Activated CD4-positive, alpha-beta T cell treated with anti-CD3 and anti-CD28 coated beads for 4 hours (primary cell): ENCODE results near the gene KDM7A.

ENCODE experiments used
- DNase-seq, 2 donors: peaks; one replicate each; pipeline ENCODE4 v3.0.0-alpha.2; 2020

Gene KDM7A

DNA sequence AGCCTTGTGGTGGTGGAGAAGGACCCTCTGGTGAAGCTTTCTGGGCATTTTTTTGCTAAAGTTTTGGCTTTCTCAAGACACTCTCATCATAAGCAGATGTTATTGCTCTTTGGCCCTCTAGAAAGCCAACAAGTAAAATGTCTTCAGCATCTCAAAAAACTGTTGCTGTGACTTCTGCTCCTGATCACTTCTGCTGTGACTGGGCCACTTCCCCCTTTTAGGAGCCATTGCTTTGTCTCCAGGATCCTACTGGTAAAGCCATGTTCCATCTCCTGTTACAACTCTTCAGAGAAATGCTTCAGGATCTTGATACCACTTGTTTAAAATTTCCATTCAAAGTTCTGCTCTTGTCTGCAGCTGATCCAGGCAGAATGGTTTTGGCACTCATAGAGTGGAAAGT lies 125.0 kb downstream of the KDM7A start:
- no peak for DNase-seq

GRCh38 chr7:140050100-140050499 lies 126.7 kb downstream of the KDM7A start:
- no peak for DNase-seq

DNA sequence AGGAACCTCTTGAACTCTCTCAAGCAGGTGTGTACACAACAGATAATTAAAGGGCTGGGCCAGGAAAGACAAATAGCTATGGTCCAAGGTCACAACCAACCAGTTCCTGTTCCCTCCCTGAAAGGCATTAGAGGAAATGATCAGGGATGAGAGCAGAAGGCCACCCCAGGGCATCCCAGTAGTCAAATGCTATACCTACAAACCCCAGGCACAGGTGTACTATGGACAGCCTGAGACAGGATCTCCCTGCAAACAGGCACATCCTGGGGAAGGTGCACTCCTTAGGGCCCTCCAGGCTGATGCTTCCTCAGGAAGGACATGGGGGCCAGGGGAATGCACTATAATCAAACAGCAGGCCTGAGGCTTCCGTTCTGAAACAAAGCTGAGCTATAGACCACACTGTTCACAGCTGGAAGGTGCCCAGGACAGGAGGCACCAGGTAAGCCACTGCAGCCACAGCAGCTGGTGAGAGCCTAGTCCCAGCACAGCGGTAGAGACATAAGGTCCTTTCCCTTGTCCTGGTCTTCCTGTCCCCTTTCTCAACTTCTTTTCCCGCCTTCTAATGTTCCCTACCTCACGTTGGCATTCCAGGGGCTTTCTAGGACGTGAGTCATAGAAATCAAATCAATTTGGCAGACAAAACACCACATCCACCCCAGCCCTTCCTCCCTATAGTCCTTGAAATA lies 127.3 kb downstream of the KDM7A start:
- no peak for DNase-seq

DNA sequence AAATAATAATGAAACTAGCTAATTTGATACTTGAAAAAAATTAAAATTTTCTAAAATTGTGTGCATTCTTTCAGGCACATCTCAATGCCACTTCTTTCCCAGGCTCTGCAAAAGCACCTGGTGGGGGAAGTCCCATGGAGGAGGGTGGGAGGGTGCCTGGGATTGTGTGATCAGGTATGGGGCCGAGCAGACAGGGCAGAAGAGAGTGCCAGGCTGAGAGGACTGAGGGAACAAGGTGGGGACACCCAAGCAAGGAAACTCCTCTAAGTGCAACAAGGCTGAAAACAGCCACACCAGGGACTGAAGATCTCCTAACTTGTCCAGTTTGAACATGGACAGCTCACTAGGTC lies 127.8 kb downstream of the KDM7A start:
- DNase-seq, result no peak

DNA sequence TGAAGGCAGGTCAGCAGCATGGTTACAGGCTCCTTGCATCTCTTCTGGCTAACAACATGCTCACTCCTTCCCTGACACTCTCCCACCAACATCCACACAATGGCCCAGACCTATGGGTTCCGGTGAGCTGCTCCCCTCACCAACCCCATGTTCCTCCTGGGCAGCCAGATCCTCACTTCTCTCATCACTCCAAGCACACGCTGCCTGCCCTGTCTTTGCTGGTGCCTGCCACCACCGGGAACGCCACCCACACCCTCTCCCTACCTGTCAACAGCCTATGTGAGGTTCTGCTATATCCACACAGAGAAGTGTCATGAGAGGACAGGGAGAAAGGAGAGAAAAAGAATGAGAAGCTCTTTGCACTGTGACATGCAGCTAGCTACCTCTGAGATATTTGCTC lies 128.6 kb downstream of the KDM7A start:
- DNase-seq, result no peak

DNA sequence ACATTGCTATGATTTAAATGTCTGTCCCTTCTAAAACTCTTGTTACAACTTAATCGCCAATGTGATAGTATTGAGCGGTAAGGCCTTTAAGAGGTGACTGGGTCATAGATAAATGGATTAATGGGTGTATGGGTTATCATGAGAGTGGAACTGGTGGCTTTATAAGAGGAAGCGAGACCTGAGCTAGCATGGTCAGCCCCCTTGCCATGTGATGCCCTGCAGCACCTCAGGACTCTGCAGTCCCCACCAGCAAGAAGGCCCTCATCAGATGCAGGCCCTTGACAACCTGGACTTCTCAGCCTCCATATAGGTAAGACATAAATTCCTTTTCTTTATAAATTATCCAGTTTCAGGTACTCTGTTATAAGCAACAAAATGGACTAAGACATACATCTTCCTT lies 129.6 kb downstream of the KDM7A start:
- DNase-seq, result no peak

GRCh38 chr7:140045697-140046096 lies 131.1 kb downstream of the KDM7A start:
- no peak for DNase-seq

DNA sequence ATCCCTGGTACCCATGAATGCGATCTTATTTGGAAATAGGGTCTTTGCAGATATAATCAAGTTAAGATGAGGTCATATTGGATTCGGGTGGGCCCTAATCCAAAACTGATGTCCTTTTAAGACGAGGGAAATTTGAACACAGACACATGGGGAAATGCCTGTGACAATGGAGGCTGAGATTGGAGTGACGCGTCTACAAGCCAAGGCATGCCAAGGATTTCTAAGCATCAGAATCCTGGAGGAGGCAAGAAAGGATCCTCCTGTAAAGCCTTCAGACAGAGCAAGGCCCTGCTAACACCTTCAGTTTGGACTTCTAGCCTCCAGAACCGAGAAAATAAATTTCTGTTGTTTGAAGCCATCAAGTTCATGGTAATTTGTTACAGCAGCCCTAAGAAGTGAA lies 132.5 kb downstream of the KDM7A start:
- DNase-seq, result no peak

GRCh38 chr7:140042386-140042670 lies 134.5 kb downstream of the KDM7A start:
- no peak for DNase-seq

GRCh38 chr7:140041659-140042385 lies 135.0 kb downstream of the KDM7A start:
- no peak for DNase-seq

DNA sequence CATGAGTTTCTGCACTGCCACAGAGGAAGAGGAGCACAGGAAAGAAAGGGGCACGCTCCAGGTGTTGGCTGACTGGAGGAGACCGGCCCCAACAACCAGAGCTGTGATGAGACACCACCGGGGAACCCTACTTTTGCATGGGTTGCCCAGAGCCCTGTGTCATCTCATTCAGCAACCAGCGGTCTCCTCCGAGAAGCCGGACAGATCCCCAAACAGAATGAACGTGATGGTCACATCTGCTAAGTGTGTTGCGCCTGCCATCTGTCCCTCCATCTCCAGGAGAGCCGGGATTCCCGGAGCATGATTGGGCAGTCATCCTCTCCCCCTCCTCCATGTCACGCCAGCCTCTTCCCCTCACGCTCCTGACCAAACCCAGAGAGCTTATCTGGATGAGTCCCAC lies 136.9 kb downstream of the KDM7A start:
- no peak for DNase-seq

- no peak for DNase-seq
These were observed 137.7 kb downstream of the KDM7A start for GRCh38 chr7:140039066-140039465.

- DNase-seq, result no peak
These were observed 140.4 kb downstream of the KDM7A start for GRCh38 chr7:140036224-140036962.

DNA sequence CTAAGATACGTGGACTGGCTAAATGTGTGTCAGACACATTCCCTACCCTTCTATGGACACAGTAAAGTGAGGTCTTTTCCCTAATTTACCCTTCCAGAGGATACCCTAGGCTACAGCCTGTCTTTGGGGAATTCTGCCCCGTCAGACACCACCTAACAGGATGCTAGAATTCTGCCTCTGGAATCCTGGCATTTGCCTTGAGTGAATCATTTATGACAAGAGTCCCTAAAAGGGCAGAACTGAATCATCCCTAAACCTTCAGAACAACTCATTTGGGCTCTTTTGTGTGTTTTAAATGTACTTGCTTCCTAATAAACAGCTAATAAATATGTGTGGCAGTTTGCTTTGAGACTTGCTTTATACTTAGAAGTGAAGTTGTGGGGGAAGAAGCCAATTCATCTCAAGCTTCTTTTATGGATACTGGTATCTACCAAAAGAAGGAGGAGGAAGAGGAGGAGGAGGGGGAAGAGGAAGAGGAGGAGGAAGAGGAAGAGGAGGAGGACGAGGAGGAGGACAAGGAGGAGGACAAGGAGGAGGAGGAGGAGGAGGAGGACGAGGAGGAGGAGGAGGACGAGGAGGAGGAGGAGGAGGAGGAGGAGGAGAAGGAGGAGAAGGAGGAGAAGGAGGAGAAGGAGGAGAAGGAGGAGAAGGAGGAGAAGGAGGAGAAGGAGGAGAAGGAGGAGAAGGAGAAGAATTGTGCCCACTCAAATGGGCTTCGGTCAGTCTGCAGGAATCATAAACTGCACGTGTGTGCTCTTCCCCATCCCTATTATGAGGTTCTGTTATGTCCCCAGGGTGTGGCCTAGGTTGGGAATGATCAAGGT lies 141.2 kb downstream of the KDM7A start:
- no peak for DNase-seq
